ENCODE data around the gene COG1. TPM values are rescaled to one million over a fixed set of nuclear protein-coding genes. Genes with fewer than 3 reads are reported as not detected.

Gene COG1
- total and polyA plus RNA-seq, 9 of the 15 experiments (the other 6 are each of a cell fraction or from before 2014, with no cell fraction given): 9.5 to 26.8 (median 12.9) TPM

GRCh38 chr17:73184136-73184993 lies 8.5 kb upstream of the COG1 start (continued):
- no peak for TF ChIP-seq CREB3L1 (IDR thresholded peaks at IDR 0.05; ENCODE audit: borderline replicate concordance, low read depth)
- no peak for TF ChIP-seq NR4A1 (CRISPR knock-in tag; IDR thresholded peaks at IDR 0.05)
- TF ChIP-seq NR4A1 (tag; IDR thresholded peaks at IDR 0.05): no peak

GRCh38 chr17:73186283-73187050 lies 6.4 kb upstream of the COG1 start:
- Histone ChIP-seq H3K79me2 (ENCODE audit: control insufficient read depth, insufficient read depth, low read length) (no peaks in the 10 kb centered on the region), H3K27ac (ENCODE audit: extremely low read depth, low read depth, low read length) (no peak overlapping the region), H2AFZ (ENCODE audit: low read depth, low read length) (no peak overlapping the region), H3K9ac (ENCODE audit: insufficient read depth in 1 of 2, low read depth in 2 of 2, low read length in 2 of 2) (no peak overlapping the region), H3K4me3 (no peak overlapping the region), H3K4me1 (replicated peaks in 1 of 2; ENCODE audit: control insufficient read depth in 2 of 2, insufficient read depth in 2 of 2, low read length in 2 of 2) (peaks cover 4 to 6% of the 10 kb centered on the region in 2 experiments; a peak in 1 of 5 replicates), H4K20me1 (replicated peaks; ENCODE audit: control insufficient read depth, insufficient read depth, low read length) (no peaks in the 10 kb centered on the region), H3K9me1 (ENCODE audit: control insufficient read depth, insufficient read depth, low read length) (no peaks in the 10 kb centered on the region), H3K9me3 (replicated peaks; ENCODE audit: control insufficient read depth, insufficient read depth, low read depth, low read length) (no peaks in the 10 kb centered on the region), H3K36me3 (ENCODE audit: control insufficient read depth, insufficient read depth, low read length) (no peaks in the 10 kb centered on the region), H3K27me3 (ENCODE audit: control insufficient read depth in 2 of 2, insufficient read depth in 2 of 2, low read length in 2 of 2) (no peaks in the 10 kb centered on the region), H3K4me2 (ENCODE audit: insufficient read depth, low read length) (no peak overlapping the region)
- FAIRE-seq (no peak), ATAC-seq (no peak), DNase-seq (ENCODE audit: extremely low read depth in 1 of 4, low spot score in 3 of 4) (no peak)
- no TSS peak for BruUV-seq (replicated peaks)
- CTCF ChIA-PET (ENCODE audit: low intra/inter-chr PET ratio): interaction anchor here (6.4 kb wide), 1 partner anchor 460 kb away, joined by 72 read pairs; no protein-coding TSS in a partner anchor
- 63% methylated on average over 15 of the region's 16 CpGs for WGBS (ENCODE audit: insufficient coverage, low coverage, missing lambda C conversion rate)
- POLR2A ChIA-PET: interaction anchor here (0.7 kb wide), 1 partner anchor 160 kb away, joined by 3 read pairs; no protein-coding TSS in a partner anchor
- TF ChIP-seq RUNX1 (IDR thresholded peaks at IDR 0.05; ENCODE audit: low read depth) (no peak), ELF2 (CRISPR knock-in tag; IDR thresholded peaks at IDR 0.05) (no peak), TARDBP (IDR thresholded peaks at IDR 0.05) (no peak), E2F1 (CRISPR knock-in tag; IDR thresholded peaks at IDR 0.05) (no peak), ZNF512 (tag; IDR thresholded peaks at IDR 0.05) (no peak), NR4A1 (CRISPR knock-in tag; IDR thresholded peaks at IDR 0.05) (no peak), NR4A1 (tag; IDR thresholded peaks at IDR 0.05) (no peak), THRAP3 (IDR thresholded peaks at IDR 0.05; ENCODE audit: borderline replicate concordance) (no peak), PRPF4 (IDR thresholded peaks at IDR 0.05; ENCODE audit: insufficient read depth, low read depth, low read length, poor library complexity, severe bottlenecking) (no peak), ZZZ3 (IDR thresholded peaks at IDR 0.05) (no peak)
- intact Hi-C loops (cut with micrococcal nuclease) (loop anchor here (2.0 kb wide), 1 partner anchor 626 kb away; no protein-coding TSS in a partner anchor), in situ Hi-C loops (cut with MboI) (loop anchor here (5.0 to 10.0 kb wide), 2 partner anchors 459 to 622 kb away; no protein-coding TSS in a partner anchor)

Measured in K562 (cell line).